ENCODE data around the gene BMF. TPM values are rescaled to one million over a fixed set of nuclear protein-coding genes. Genes with fewer than 3 reads are reported as not detected.
A peak's percentile ranks its signal among the peaks of the same experiment; 100 is the strongest.

The BMF gene
- total and polyA plus RNA-seq, 7 experiments from 2014 or later: 1.5 to 31.1 (median 11.4) TPM

GRCh38 chr15:40043927-40044716 is 64.6 kb downstream of the BMF start:
- peaks cover 33 to 43% of the 10 kb centered on the region in 2 donors for H3K4me1 ChIP-seq (ENCODE audit: control insufficient read depth in 2 of 2, insufficient read depth in 2 of 2, low read length in 2 of 2)
- ChIA-PET CTCF (interaction anchor here (0.7 to 2.9 kb wide), 6 partner anchors 62 to 309 kb away, joined by 3 to 49 read pairs (median 4); partner anchors contain the start of gene BUB1B), POLR2A (interaction anchor here (0.6 to 1.2 kb wide), 3 partner anchors 9 to 1502 kb away, joined by 3 read pairs; no protein-coding TSS in a partner anchor)
- Mint-ChIP-seq H3K9me3 (no peaks in the 10 kb centered on the region), H3K4me1 (peaks cover 31 to 70% (median 60%) of the 10 kb centered on the region in 7 donors), H3K27ac (peak overlapping the region in 4 of 9 donors; percentile 11 to 84 (median 38)), H3K4me3 (no peak overlapping the region), H3K36me3 (peaks cover 0 to 11% (median 0%) of the 10 kb centered on the region in 5 donors), H3K27me3 (no peaks in the 10 kb centered on the region)
- no peak for ATAC-seq
- intact Hi-C loops (cut with micrococcal nuclease): loop anchor here in 1 of 2 donors (10.0 kb wide), 1 partner anchor 359 kb away; no protein-coding TSS in a partner anchor
- H3K27me3 ChIP-seq (ENCODE audit: control insufficient read depth in 2 of 2, insufficient read depth in 2 of 2, low read length in 2 of 2): no peaks in the 10 kb centered on the region
- DNase-seq: no peak
- H3K36me3 ChIP-seq (ENCODE audit: control insufficient read depth in 2 of 3, insufficient read depth in 3 of 3, low read length in 3 of 3): no peaks in the 10 kb centered on the region
- H3K9me3 ChIP-seq (ENCODE audit: control insufficient read depth in 2 of 3, low read length in 3 of 3): no peaks in the 10 kb centered on the region
- no peak overlapping the region for H3K4me3 ChIP-seq (ENCODE audit: low read length)
- H3K27ac ChIP-seq (ENCODE audit: low read depth, low read length): no peak overlapping the region

- peaks cover 26 to 36% of the 10 kb centered on the region in 2 donors for H3K4me1 ChIP-seq (ENCODE audit: control insufficient read depth in 2 of 2, insufficient read depth in 2 of 2, low read length in 2 of 2)
- CTCF ChIA-PET: interaction anchor here (0.9 to 1.3 kb wide), 2 partner anchors 118 to 237 kb away, joined by 3 to 4 read pairs; partner anchors contain the start of gene BUB1B
- H3K36me3 ChIP-seq (ENCODE audit: control insufficient read depth in 2 of 3, insufficient read depth in 3 of 3, low read length in 3 of 3): peaks cover 0 to 7% (median 0%) of the 10 kb centered on the region in 3 experiments
- H3K36me3 Mint-ChIP-seq: peaks cover 0 to 15% (median 0%) of the 10 kb centered on the region in 5 donors
- H3K27me3 Mint-ChIP-seq: no peaks in the 10 kb centered on the region
- ATAC-seq (no peak), DNase-seq (no peak)
- H3K9me3 Mint-ChIP-seq: no peaks in the 10 kb centered on the region
- H3K27ac Mint-ChIP-seq: peak overlapping the region in 1 of 9 donors; percentile 9
- H3K4me3 ChIP-seq (ENCODE audit: low read length): no peak overlapping the region
- peaks cover 25 to 68% (median 55%) of the 10 kb centered on the region in 7 donors for H3K4me1 Mint-ChIP-seq
- H3K27me3 ChIP-seq (ENCODE audit: control insufficient read depth in 2 of 2, insufficient read depth in 2 of 2, low read length in 2 of 2): no peaks in the 10 kb centered on the region
- POLR2A ChIA-PET: no interaction called here
- no peak overlapping the region for H3K27ac ChIP-seq (ENCODE audit: low read depth, low read length)
- no peak overlapping the region for H3K4me3 Mint-ChIP-seq
- intact Hi-C loops (cut with micrococcal nuclease): loop anchor here in 1 of 2 donors (10.0 kb wide), 1 partner anchor 358 kb away; no protein-coding TSS in a partner anchor
- no peaks in the 10 kb centered on the region for H3K9me3 ChIP-seq (ENCODE audit: control insufficient read depth in 2 of 3, low read length in 3 of 3)
Measured at GRCh38 chr15:40042791-40043320, 65.8 kb downstream of the BMF start.

DNA sequence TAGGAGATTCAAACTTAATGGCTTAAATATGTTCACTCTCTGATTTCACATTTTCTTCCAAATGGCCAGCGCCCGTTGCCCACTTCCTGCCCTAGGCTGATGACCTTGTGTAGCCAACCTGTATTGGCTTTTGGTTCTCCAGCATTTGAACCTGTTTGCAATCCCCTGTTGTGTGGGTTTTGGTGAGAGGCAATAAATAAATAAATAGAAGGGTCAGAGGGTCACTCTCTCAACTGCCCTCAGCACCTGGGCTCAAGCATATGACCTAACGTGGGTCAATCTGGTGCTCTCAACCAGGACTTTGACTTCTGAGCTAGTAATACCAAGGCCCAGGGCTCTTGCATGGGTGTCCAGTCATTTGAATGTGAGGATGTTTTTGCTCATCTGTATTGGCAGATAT is 67.9 kb downstream of the BMF start:
- no peaks in the 10 kb centered on the region for H3K9me3 ChIP-seq (ENCODE audit: control insufficient read depth in 2 of 3, low read length in 3 of 3)
- POLR2A ChIA-PET: interaction anchor here (1.0 to 1.4 kb wide), 2 partner anchors 21 to 58 kb away, joined by 3 to 5 read pairs; no protein-coding TSS in a partner anchor
- peak overlapping the region; percentile 54 to 100 (median 82) for H3K4me3 Mint-ChIP-seq
- intact Hi-C loops (cut with micrococcal nuclease): loop anchor here in 1 of 2 donors (10.0 kb wide), 1 partner anchor 356 kb away; no protein-coding TSS in a partner anchor
- CTCF ChIA-PET: interaction anchor here (0.9 kb wide), 1 partner anchor 271 kb away, joined by 6 read pairs; no protein-coding TSS in a partner anchor
- peak overlapping the region; percentile 96 for H3K27ac ChIP-seq (ENCODE audit: low read depth, low read length)
- no peak for DNase-seq
- peaks cover 22 to 28% of the 10 kb centered on the region in 2 donors for H3K4me1 ChIP-seq (ENCODE audit: control insufficient read depth in 2 of 2, insufficient read depth in 2 of 2, low read length in 2 of 2)
- H3K9me3 Mint-ChIP-seq: no peaks in the 10 kb centered on the region
- H3K27me3 Mint-ChIP-seq: no peaks in the 10 kb centered on the region
- peaks cover 0 to 22% (median 13%) of the 10 kb centered on the region in 3 experiments for H3K36me3 ChIP-seq (ENCODE audit: control insufficient read depth in 2 of 3, insufficient read depth in 3 of 3, low read length in 3 of 3)
- no peak for ATAC-seq
- H3K36me3 Mint-ChIP-seq: peaks cover 0 to 22% (median 10%) of the 10 kb centered on the region in 5 donors
- H3K27ac Mint-ChIP-seq: peak overlapping the region in 8 of 9 donors; percentile 23 to 98 (median 92)
- peaks cover 35 to 70% (median 63%) of the 10 kb centered on the region in 7 donors for H3K4me1 Mint-ChIP-seq
- no peak overlapping the region for H3K4me3 ChIP-seq (ENCODE audit: low read length)
- H3K27me3 ChIP-seq (ENCODE audit: control insufficient read depth in 2 of 2, insufficient read depth in 2 of 2, low read length in 2 of 2): no peaks in the 10 kb centered on the region

GRCh38 chr15:40040293-40040635 is 68.4 kb downstream of the BMF start:
- H3K4me3 Mint-ChIP-seq: peak overlapping the region; percentile 54 to 100 (median 82)
- ATAC-seq (no peak), DNase-seq (no peak)
- H3K9me3 ChIP-seq (ENCODE audit: control insufficient read depth in 2 of 3, low read length in 3 of 3): no peaks in the 10 kb centered on the region
- no peaks in the 10 kb centered on the region for H3K9me3 Mint-ChIP-seq
- H3K27ac ChIP-seq (ENCODE audit: low read depth, low read length): peak overlapping the region; percentile 96
- peak overlapping the region; percentile 16 for H3K4me3 ChIP-seq (ENCODE audit: low read length)
- H3K27me3 Mint-ChIP-seq: no peaks in the 10 kb centered on the region
- peak overlapping the region; percentile 74 to 98 (median 88) for H3K27ac Mint-ChIP-seq
- H3K36me3 ChIP-seq (ENCODE audit: control insufficient read depth in 2 of 3, insufficient read depth in 3 of 3, low read length in 3 of 3): peaks cover under 1 to 27% (median 18%) of the 10 kb centered on the region in 3 experiments
- CTCF ChIA-PET: interaction anchor here (1.6 kb wide), 1 partner anchor 67 kb away, joined by 8 read pairs; no protein-coding TSS in a partner anchor
- intact Hi-C loops (cut with micrococcal nuclease): loop anchor here in 1 of 2 donors (10.0 kb wide), 1 partner anchor 355 kb away; no protein-coding TSS in a partner anchor
- H3K27me3 ChIP-seq (ENCODE audit: control insufficient read depth in 2 of 2, insufficient read depth in 2 of 2, low read length in 2 of 2): no peaks in the 10 kb centered on the region
- peaks cover 0 to 22% (median 10%) of the 10 kb centered on the region in 5 donors for H3K36me3 Mint-ChIP-seq
- peaks cover 33 to 65% (median 59%) of the 10 kb centered on the region in 7 donors for H3K4me1 Mint-ChIP-seq
- POLR2A ChIA-PET: interaction anchor here (0.6 to 3.2 kb wide), 4 partner anchors 8 to 254 kb away, joined by 3 to 22 read pairs (median 4); no protein-coding TSS in a partner anchor
- H3K4me1 ChIP-seq (ENCODE audit: control insufficient read depth in 2 of 2, insufficient read depth in 2 of 2, low read length in 2 of 2): peaks cover 22 to 23% of the 10 kb centered on the region in 2 donors

- H3K4me1 ChIP-seq (ENCODE audit: control insufficient read depth in 2 of 2, insufficient read depth in 2 of 2, low read length in 2 of 2): peaks cover 15 to 18% of the 10 kb centered on the region in 2 donors
- ChIA-PET POLR2A (interaction anchor here (0.6 to 3.2 kb wide), 9 partner anchors 10 to 269 kb away, joined by 3 to 22 read pairs (median 3); partner anchors contain the start of genes BMF and PLCB2), CTCF (interaction anchor here (0.7 to 2.2 kb wide), 4 partner anchors 9 to 68 kb away, joined by 3 to 11 read pairs (median 6); no protein-coding TSS in a partner anchor)
- H3K27ac ChIP-seq (ENCODE audit: low read depth, low read length): peak within 1 kb of the TSS; percentile 96
- intact Hi-C loops (cut with micrococcal nuclease): loop anchor here (1.0 to 5.0 kb wide), 11 partner anchors 8 to 343 kb away; partner anchors contain the start of genes FSIP1 (in 2 of the 2), GPR176 (in 2 of the 2), INAFM2 (in 1 of the 2) and KNSTRN (in 1 of the 2)
- H3K4me1 Mint-ChIP-seq: peaks cover 28 to 58% (median 53%) of the 10 kb centered on the region in 7 donors
- ATAC-seq (peak; percentile 98), DNase-seq (peak; percentile 74 to 93 (median 87))
- peaks cover 10 to 41% (median 30%) of the 10 kb centered on the region in 3 experiments for H3K36me3 ChIP-seq (ENCODE audit: control insufficient read depth in 2 of 3, insufficient read depth in 3 of 3, low read length in 3 of 3)
- H3K36me3 Mint-ChIP-seq: peaks cover 0 to 27% (median 14%) of the 10 kb centered on the region in 5 donors
- H3K9me3 Mint-ChIP-seq: no peaks in the 10 kb centered on the region
- H3K4me3 Mint-ChIP-seq: peak within 1 kb of the TSS; percentile 92 to 100 (median 100)
- H3K27ac Mint-ChIP-seq: peak within 1 kb of the TSS; percentile 94 to 99 (median 98)
- H3K4me3 ChIP-seq (ENCODE audit: low read length): peak within 1 kb of the TSS; percentile 86
- H3K9me3 ChIP-seq (ENCODE audit: control insufficient read depth in 2 of 3, low read length in 3 of 3): no peaks in the 10 kb centered on the region
- H3K27me3 Mint-ChIP-seq: no peaks in the 10 kb centered on the region
- H3K27me3 ChIP-seq (ENCODE audit: control insufficient read depth in 2 of 2, insufficient read depth in 2 of 2, low read length in 2 of 2): no peaks in the 10 kb centered on the region
Measured at GRCh38 chr15:40038638-40039543, 69.8 kb downstream of the BMF start, which contains the start of gene SRP14. SRP14 (minus strand) TSS chr15:40039181; CDS start chr15:40039116, 65 bp downstream.

Measured in naive thymus-derived CD4-positive, alpha-beta T cell (primary cell).